Ramos (cell line): ENCODE results near the gene TAS2R7.

Source experiments
- in situ Hi-C: fragments of 300-500 bp; cut with MboI; formaldehyde crosslinking; loops from one replicate; pipeline ENCODE4 v1.14.3; 2022; ENCODE audit warnings: low sequenced_read_pairs; ENCODE audit not compliant: unreplicated experiment

Gene TAS2R7

DNA sequence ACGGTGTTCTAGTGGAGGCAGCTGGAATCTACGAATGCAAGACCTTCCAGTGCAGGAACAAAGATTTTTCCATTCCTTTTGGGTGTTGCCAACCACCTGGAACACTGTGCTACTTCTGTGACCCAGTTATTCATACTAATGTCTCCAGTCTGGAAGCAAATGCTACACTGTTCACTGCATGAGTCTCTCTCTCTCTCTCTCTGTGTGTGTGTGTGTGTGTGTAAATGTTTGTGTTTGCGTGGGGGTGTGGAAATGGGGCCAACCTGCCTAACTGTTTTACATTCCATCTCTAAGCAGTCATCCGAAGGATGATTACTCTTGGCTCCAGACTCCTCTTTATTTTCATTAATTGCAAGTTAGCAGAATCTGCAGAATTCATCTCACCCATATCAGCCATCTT is 49.4 kb downstream of the TAS2R7 start:
- in situ Hi-C loops = loop anchor here (25.0 kb wide), 1 partner anchor 434 kb away; the partner anchor contains the start of gene TAS2R42
